Coronary artery (tissue), 2 donors: ENCODE data around the gene ZNF765.
"Not testable (repeated sequence)": the region's sequence is repeated elsewhere in the genome, so short reads cannot be mapped to it uniquely, and the experiment has no call there.

Source experiments
- DNase-seq: peaks from one replicate; pipeline ENCODE4 v3.0.0-alpha.2; 2017; ENCODE audit warnings: low spot score
- H3K27ac ChIP-seq, 2 donors: fragments of 200-600 bp; sonication (generic); one replicate each; pipeline ENCODE4 v1.5.1; 2016 to 2019
- H3K4me3 ChIP-seq: fragments of 200-600 bp; sonication (generic); 2 replicates; pipeline ENCODE4 v1.5.1; 2016; ENCODE audit warnings: mild to moderate bottlenecking, moderate library complexity
- CTCF ChIP-seq: fragments of 200-600 bp; sonication (generic); IDR thresholded peaks from one replicate; pipeline ENCODE4 v1.5.1; 2019; ENCODE audit warnings: antibody characterized with exemption

The ZNF765 gene

GRCh38 chr19:53389978-53390377 is 5.0 kb upstream of the ZNF765 start:
- no peak for DNase-seq
- Histone ChIP-seq H3K4me3 (no peak overlapping the region), H3K27ac (no peak overlapping the region)
- TF ChIP-seq CTCF, result no peak

- DNase-seq, result peak; percentile 76
- Histone ChIP-seq H3K27ac (peak overlapping the region; percentile 78 to 86), H3K4me3 (peak overlapping the region; percentile 69)
- TF ChIP-seq CTCF, result no peak
Observed at GRCh38 chr19:53394522-53394973, 401 bp upstream of the ZNF765 start.

GRCh38 chr19:53395840-53396524 is 1.0 kb downstream of the ZNF765 start:
- H3K27ac ChIP-seq, result peak overlapping the region; percentile 78 to 86
- peak overlapping the region; percentile 69 for H3K4me3 ChIP-seq
- not testable (repeated sequence) for DNase-seq

GRCh38 chr19:53396525-53396868 is 1.5 kb downstream of the ZNF765 start:
- Histone ChIP-seq H3K27ac (no peak overlapping the region), H3K4me3 (peak overlapping the region; percentile 69)
- DNase-seq, result no peak
- TF ChIP-seq CTCF, result no peak

GRCh38 chr19:53397918-53398317 is 3.0 kb downstream of the ZNF765 start:
- H3K27ac ChIP-seq, DNase-seq, H3K4me3 ChIP-seq: not testable (repeated sequence)

GRCh38 chr19:53409505-53410204 is 14.7 kb downstream of the ZNF765 start:
- H3K4me3 ChIP-seq, result no peak overlapping the region
- TF ChIP-seq CTCF, result no peak
- DNase-seq, result no peak
- H3K27ac ChIP-seq, result no peak overlapping the region

- not testable (repeated sequence) for H3K27ac ChIP-seq, H3K4me3 ChIP-seq, DNase-seq
Observed at GRCh38 chr19:53420520-53421315, 25.8 kb downstream of the ZNF765 start.

GRCh38 chr19:53422551-53422950 is 27.6 kb downstream of the ZNF765 start:
- no peak overlapping the region for H3K4me3 ChIP-seq
- TF ChIP-seq CTCF, result no peak
- no peak for DNase-seq
- no peak overlapping the region for H3K27ac ChIP-seq

GRCh38 chr19:53423074-53423473 is 28.1 kb downstream of the ZNF765 start:
- H3K4me3 ChIP-seq, DNase-seq, H3K27ac ChIP-seq: not testable (repeated sequence)

GRCh38 chr19:53423680-53424079 is 28.7 kb downstream of the ZNF765 start:
- not testable (repeated sequence) for H3K27ac ChIP-seq, DNase-seq

More at GRCh38 chr19:53423680-53424079, 28.7 kb downstream of the ZNF765 start:
- not testable (repeated sequence) for H3K4me3 ChIP-seq
